Natural killer cell (primary cell): ENCODE results near the gene CTIF. TPM values are rescaled to one million over a fixed set of nuclear protein-coding genes. Genes with fewer than 3 reads are reported as not detected.

Source experiments
- ATAC-seq, 3 donors: fragments of 150-1000 bp in 2 of 3; fragments of 200-7000 bp in 1 of 3; cut with Tn5 transposase; 1 replicate in 1 of 3; 2 replicates in 2 of 3; pipeline ENCODE4 v1.10.0; 2021; ENCODE audit warnings: mild to moderate bottlenecking in 2 of 3, moderate library complexity in 2 of 3
- DNase-seq, 2 donors: peaks; one replicate each; pipeline versions ENCODE4 v3.0.0 to v3.0.0-alpha.2; 2013 to 2021; ENCODE audit warnings: mixed read lengths in 1 of 2
- H3K27ac ChIP-seq: one replicate; pipeline ENCODE4 v1.5.1; 2013; ENCODE audit warnings: mild to moderate bottlenecking, low read length
- H3K27me3 ChIP-seq: one replicate; pipeline ENCODE4 v1.6.1; 2013; ENCODE audit warnings: low read length; ENCODE audit not compliant: control insufficient read depth, insufficient read depth
- H3K36me3 ChIP-seq: one replicate; pipeline ENCODE4 v1.6.1; 2013; ENCODE audit warnings: low read length; ENCODE audit not compliant: control insufficient read depth, insufficient read depth
- H3K4me1 ChIP-seq: one replicate; pipeline ENCODE4 v1.6.1; 2013; ENCODE audit warnings: low read length; ENCODE audit not compliant: control insufficient read depth, insufficient read depth
- H3K4me3 ChIP-seq: one replicate; pipeline ENCODE4 v1.5.1; 2013; ENCODE audit warnings: low read length
- H3K9me3 ChIP-seq: one replicate; pipeline ENCODE4 v1.6.1; 2013; ENCODE audit warnings: low read length; ENCODE audit not compliant: control insufficient read depth, insufficient read depth
- H3K27ac Mint-ChIP-seq, 2 donors: one replicate each; pipeline ENCODE4 v1.8.0; 2022; ENCODE audit warnings: mild to moderate bottlenecking in 2 of 2, mixed read lengths in 2 of 2, moderate library complexity in 1 of 2
- H3K27me3 Mint-ChIP-seq, 2 donors: one replicate each; pipeline ENCODE4 v1.8.0; 2022; ENCODE audit warnings: low read depth in 2 of 2, mixed read lengths in 2 of 2
- H3K36me3 Mint-ChIP-seq: one replicate; pipeline ENCODE4 v1.8.0; 2022; ENCODE audit warnings: mixed read lengths
- H3K4me1 Mint-ChIP-seq, 2 donors: one replicate each; pipeline ENCODE4 v1.8.0; 2022; ENCODE audit warnings: mixed read lengths in 2 of 2
- H3K4me3 Mint-ChIP-seq: one replicate; pipeline ENCODE4 v1.8.0; 2022; ENCODE audit warnings: mild to moderate bottlenecking, moderate library complexity, mixed read lengths
- H3K9me3 Mint-ChIP-seq, 2 donors: one replicate each; pipeline ENCODE4 v1.8.0; 2022; ENCODE audit warnings: mixed read lengths in 2 of 2
- WGBS: methylation state at CpG from one replicate; pipeline ENCODE4 v1.1.7; 2013; ENCODE audit warnings: missing lambda C conversion rate; ENCODE audit not compliant: insufficient coverage; 5-methylcytosine and 5-hydroxymethylcytosine counted together
- intact Hi-C: fragments of 100-400 bp; cut with micrococcal nuclease; formaldehyde crosslinking; loops from one replicate; pipeline ENCODE4 v1.14.2; 2022
- total RNA-seq, 4 donors: library from RNA; stranded (reverse); fragments of 120-200 nt in 1 of 4; gene quantifications; one replicate each; pipeline versions ENCODE4 v1.2.3 to v1.2.4, GENCODE V29; 2013 to 2022
- TF ChIP-seq, protein P1 (sequence below): fragments of 200-600 bp; IDR thresholded peaks from one replicate; pipeline ENCODE4 v1.8.0; 2022; ENCODE audit warnings: antibody characterized with exemption

CTIF gene
- total RNA-seq, 3 donors from 2014 or later (not counting 1 experiment from before 2014, with no cell fraction given) = 6.9 to 10.2 (median 8.2) TPM

DNA sequence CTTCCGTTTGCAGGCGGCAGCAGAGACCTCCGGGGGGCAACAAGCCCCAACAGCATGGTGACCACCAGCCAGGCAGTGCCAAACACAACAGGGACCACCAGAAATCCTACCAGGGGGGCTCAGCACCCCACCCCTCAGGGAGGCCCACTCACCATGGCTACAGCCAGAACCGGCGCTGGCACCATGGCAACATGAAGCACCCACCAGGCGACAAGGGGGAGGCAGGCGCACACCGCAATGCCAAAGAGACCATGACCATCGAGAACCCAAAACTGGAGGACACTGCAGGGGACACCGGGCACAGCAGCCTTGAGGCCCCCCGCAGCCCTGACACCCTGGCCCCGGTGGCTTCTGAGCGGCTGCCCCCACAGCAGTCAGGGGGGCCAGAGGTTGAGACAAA is 219.1 kb downstream of the CTIF start:
- 96% methylated on average over 13 of the region's 13 CpGs for WGBS
- ATAC-seq (no peak), DNase-seq (no peak)
- H3K27me3 Mint-ChIP-seq = no peaks in the 10 kb centered on the region
- Histone ChIP-seq H3K4me3 (no peak overlapping the region), H3K4me1 (no peaks in the 10 kb centered on the region), H3K27ac (no peak overlapping the region), H3K36me3 (no peaks in the 10 kb centered on the region), H3K27me3 (no peaks in the 10 kb centered on the region), H3K9me3 (no peaks in the 10 kb centered on the region)
- intact Hi-C loops = no loop called here
- H3K4me3 Mint-ChIP-seq = no peak overlapping the region
- TF ChIP-seq, protein P1, sequence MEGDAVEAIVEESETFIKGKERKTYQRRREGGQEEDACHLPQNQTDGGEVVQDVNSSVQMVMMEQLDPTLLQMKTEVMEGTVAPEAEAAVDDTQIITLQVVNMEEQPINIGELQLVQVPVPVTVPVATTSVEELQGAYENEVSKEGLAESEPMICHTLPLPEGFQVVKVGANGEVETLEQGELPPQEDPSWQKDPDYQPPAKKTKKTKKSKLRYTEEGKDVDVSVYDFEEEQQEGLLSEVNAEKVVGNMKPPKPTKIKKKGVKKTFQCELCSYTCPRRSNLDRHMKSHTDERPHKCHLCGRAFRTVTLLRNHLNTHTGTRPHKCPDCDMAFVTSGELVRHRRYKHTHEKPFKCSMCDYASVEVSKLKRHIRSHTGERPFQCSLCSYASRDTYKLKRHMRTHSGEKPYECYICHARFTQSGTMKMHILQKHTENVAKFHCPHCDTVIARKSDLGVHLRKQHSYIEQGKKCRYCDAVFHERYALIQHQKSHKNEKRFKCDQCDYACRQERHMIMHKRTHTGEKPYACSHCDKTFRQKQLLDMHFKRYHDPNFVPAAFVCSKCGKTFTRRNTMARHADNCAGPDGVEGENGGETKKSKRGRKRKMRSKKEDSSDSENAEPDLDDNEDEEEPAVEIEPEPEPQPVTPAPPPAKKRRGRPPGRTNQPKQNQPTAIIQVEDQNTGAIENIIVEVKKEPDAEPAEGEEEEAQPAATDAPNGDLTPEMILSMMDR = no peak
- H3K4me1 Mint-ChIP-seq = no peaks in the 10 kb centered on the region
- no peak overlapping the region for H3K27ac Mint-ChIP-seq
- H3K9me3 Mint-ChIP-seq = no peaks in the 10 kb centered on the region
- no peaks in the 10 kb centered on the region for H3K36me3 Mint-ChIP-seq

DNA sequence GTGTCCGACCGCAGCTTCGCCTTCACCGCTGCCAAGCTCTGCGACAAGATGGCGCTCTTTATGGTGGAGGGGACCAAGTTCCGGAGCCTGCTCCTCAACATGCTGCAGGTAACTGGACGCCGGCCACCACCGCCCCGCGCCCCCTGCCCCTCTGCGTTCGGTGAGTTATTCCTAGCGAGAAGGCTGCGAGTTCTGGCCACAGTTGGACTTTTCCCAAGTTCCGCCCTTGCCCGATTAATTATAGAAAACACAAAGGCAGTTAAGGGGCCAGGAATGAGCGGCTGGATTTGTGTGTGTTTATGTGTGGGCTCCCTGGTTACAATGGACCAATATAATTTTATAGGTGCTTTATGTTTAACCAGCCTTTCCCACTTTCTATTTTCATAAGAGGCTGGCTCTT is 222.8 kb downstream of the CTIF start:
- DNase-seq (no peak), ATAC-seq (no peak)
- Histone ChIP-seq H3K27ac (no peak overlapping the region), H3K4me1 (no peaks in the 10 kb centered on the region), H3K36me3 (no peaks in the 10 kb centered on the region), H3K27me3 (no peaks in the 10 kb centered on the region), H3K4me3 (no peak overlapping the region), H3K9me3 (no peaks in the 10 kb centered on the region)
- Mint-ChIP-seq H3K36me3 (no peaks in the 10 kb centered on the region), H3K27me3 (no peaks in the 10 kb centered on the region), H3K4me1 (peaks cover 0 to 4% of the 10 kb centered on the region in 2 donors), H3K9me3 (no peaks in the 10 kb centered on the region), H3K27ac (no peak overlapping the region), H3K4me3 (no peak overlapping the region)
- intact Hi-C loops = no loop called here
- WGBS = 96% methylated on average over 19 of the region's 19 CpGs
- TF ChIP-seq, protein P1 = no peak

DNA sequence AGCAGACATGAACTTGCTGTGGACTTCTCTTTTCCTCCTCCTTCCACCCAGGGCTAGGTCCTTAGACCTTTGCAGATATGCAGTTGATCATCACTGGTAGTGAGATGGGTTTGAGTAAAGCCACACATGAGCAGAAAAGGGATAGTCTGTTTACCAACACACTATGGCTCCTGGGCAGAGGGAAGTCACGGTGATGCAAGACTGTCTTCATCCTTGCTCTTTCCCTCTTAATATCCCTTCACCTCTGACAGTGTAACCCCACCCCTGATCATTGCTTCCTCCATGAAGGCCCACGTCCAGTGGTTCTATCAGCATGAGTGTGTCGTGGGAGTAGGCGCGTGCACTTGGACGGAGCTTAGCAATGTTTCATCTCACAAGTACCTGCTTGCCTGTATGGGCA is 223.2 kb downstream of the CTIF start:
- Histone ChIP-seq H3K9me3 (no peaks in the 10 kb centered on the region), H3K36me3 (no peaks in the 10 kb centered on the region), H3K27me3 (no peaks in the 10 kb centered on the region), H3K27ac (no peak overlapping the region), H3K4me1 (no peaks in the 10 kb centered on the region), H3K4me3 (no peak overlapping the region)
- ATAC-seq (no peak), DNase-seq (no peak)
- H3K27ac Mint-ChIP-seq = no peak overlapping the region
- H3K27me3 Mint-ChIP-seq = no peaks in the 10 kb centered on the region
- no peak overlapping the region for H3K4me3 Mint-ChIP-seq
- intact Hi-C loops = no loop called here
- TF ChIP-seq, protein P1 = no peak
- H3K36me3 Mint-ChIP-seq = no peaks in the 10 kb centered on the region
- H3K9me3 Mint-ChIP-seq = no peaks in the 10 kb centered on the region
- WGBS = 96% methylated on average over 6 of the region's 6 CpGs
- peaks cover 0 to 4% of the 10 kb centered on the region in 2 donors for H3K4me1 Mint-ChIP-seq
